Measurements from ENCODE around the gene KAT2B.

The KAT2B gene

GRCh38 chr3:20097015-20097414, 56.8 kb downstream of the KAT2B start:
- ATAC-seq (ENCODE audit: low read depth): no peak
- no peak overlapping the region for H3K27ac ChIP-seq (ENCODE audit: poor library complexity, severe bottlenecking)

GRCh38 chr3:20099060-20099459, 58.8 kb downstream of the KAT2B start:
- no peak for ATAC-seq (ENCODE audit: low read depth)
- TF ChIP-seq CTCF (IDR thresholded peaks at IDR 0.05; ENCODE audit: poor library complexity, severe bottlenecking): no peak

More at GRCh38 chr3:20097015-20097414, 56.8 kb downstream of the KAT2B start:
- Histone ChIP-seq H3K9me3 (ENCODE audit: severe bottlenecking) (no peaks in the 10 kb centered on the region), H3K4me1 (ENCODE audit: insufficient read depth, poor library complexity, severe bottlenecking) (no peaks in the 10 kb centered on the region), H3K4me3 (ENCODE audit: severe bottlenecking) (no peak overlapping the region), H3K36me3 (ENCODE audit: low read depth) (no peaks in the 10 kb centered on the region), H3K27me3 (ENCODE audit: insufficient read depth, poor library complexity, severe bottlenecking) (no peaks in the 10 kb centered on the region)
- no peak for TF ChIP-seq CTCF (IDR thresholded peaks at IDR 0.05; ENCODE audit: poor library complexity, severe bottlenecking)
- no peak for DNase-seq (ENCODE audit: low spot score)

GRCh38 chr3:20100151-20100550, 59.9 kb downstream of the KAT2B start:
- DNase-seq (ENCODE audit: low spot score) (no peak), ATAC-seq (ENCODE audit: low read depth) (no peak)
- Histone ChIP-seq H3K4me3 (ENCODE audit: severe bottlenecking) (no peak overlapping the region), H3K4me1 (ENCODE audit: insufficient read depth, poor library complexity, severe bottlenecking) (no peaks in the 10 kb centered on the region), H3K36me3 (ENCODE audit: low read depth) (no peaks in the 10 kb centered on the region), H3K27ac (ENCODE audit: poor library complexity, severe bottlenecking) (no peak overlapping the region), H3K27me3 (ENCODE audit: insufficient read depth, poor library complexity, severe bottlenecking) (no peaks in the 10 kb centered on the region), H3K9me3 (ENCODE audit: severe bottlenecking) (no peaks in the 10 kb centered on the region)
- TF ChIP-seq CTCF (IDR thresholded peaks at IDR 0.05; ENCODE audit: poor library complexity, severe bottlenecking): no peak

More at GRCh38 chr3:20099060-20099459, 58.8 kb downstream of the KAT2B start:
- Histone ChIP-seq H3K27me3 (ENCODE audit: insufficient read depth, poor library complexity, severe bottlenecking) (no peaks in the 10 kb centered on the region), H3K36me3 (ENCODE audit: low read depth) (no peaks in the 10 kb centered on the region), H3K9me3 (ENCODE audit: severe bottlenecking) (no peaks in the 10 kb centered on the region), H3K4me1 (ENCODE audit: insufficient read depth, poor library complexity, severe bottlenecking) (no peaks in the 10 kb centered on the region), H3K27ac (ENCODE audit: poor library complexity, severe bottlenecking) (no peak overlapping the region), H3K4me3 (ENCODE audit: severe bottlenecking) (no peak overlapping the region)
- no peak for DNase-seq (ENCODE audit: low spot score)

GRCh38 chr3:20101041-20101440, 60.8 kb downstream of the KAT2B start:
- ATAC-seq (ENCODE audit: low read depth) (no peak), DNase-seq (ENCODE audit: low spot score) (no peak)
- Histone ChIP-seq H3K4me1 (ENCODE audit: insufficient read depth, poor library complexity, severe bottlenecking) (no peaks in the 10 kb centered on the region), H3K27ac (ENCODE audit: poor library complexity, severe bottlenecking) (no peak overlapping the region), H3K27me3 (ENCODE audit: insufficient read depth, poor library complexity, severe bottlenecking) (no peaks in the 10 kb centered on the region), H3K9me3 (ENCODE audit: severe bottlenecking) (no peaks in the 10 kb centered on the region), H3K36me3 (ENCODE audit: low read depth) (no peaks in the 10 kb centered on the region), H3K4me3 (ENCODE audit: severe bottlenecking) (no peak overlapping the region)
- TF ChIP-seq CTCF (IDR thresholded peaks at IDR 0.05; ENCODE audit: poor library complexity, severe bottlenecking): no peak

- no peaks in the 10 kb centered on the region for H3K4me1 ChIP-seq (ENCODE audit: insufficient read depth, poor library complexity, severe bottlenecking)
- ATAC-seq (ENCODE audit: low read depth) (no peak), DNase-seq (ENCODE audit: low spot score) (no peak)
- no peak for TF ChIP-seq CTCF (IDR thresholded peaks at IDR 0.05; ENCODE audit: poor library complexity, severe bottlenecking)
- H3K36me3 ChIP-seq (ENCODE audit: low read depth): no peaks in the 10 kb centered on the region
- H3K4me3 ChIP-seq (ENCODE audit: severe bottlenecking): no peak overlapping the region
- H3K27me3 ChIP-seq (ENCODE audit: insufficient read depth, poor library complexity, severe bottlenecking): no peaks in the 10 kb centered on the region
- no peak overlapping the region for H3K27ac ChIP-seq (ENCODE audit: poor library complexity, severe bottlenecking)
- no peaks in the 10 kb centered on the region for H3K9me3 ChIP-seq (ENCODE audit: severe bottlenecking)
Observed at GRCh38 chr3:20103731-20104130, 63.5 kb downstream of the KAT2B start.

Data from RWPE2 (cell line).